ENCODE data around the gene LIME1.

- TF ChIP-seq RFX5 (IDR thresholded peaks at IDR 0.05; ENCODE audit: low read depth, low read length) = no peak
- no peak for TF ChIP-seq POLR2AphosphoS5 (IDR thresholded peaks at IDR 0.05; ENCODE audit: low read length)
- TF ChIP-seq CTCF (IDR thresholded peaks at IDR 0.05 in 2 of 3, conservative IDR thresholded peaks at IDR 0.05 in 1 of 3; ENCODE audit: control insufficient read depth in 2 of 3, extremely low read depth in 1 of 3, insufficient read depth in 1 of 3, low read depth in 3 of 3, low read length in 3 of 3) = no peak
- no peak for TF ChIP-seq TAF1 (IDR thresholded peaks at IDR 0.05; ENCODE audit: borderline replicate concordance, low read depth, low read length)
- no peak for TF ChIP-seq NFYB (IDR thresholded peaks at IDR 0.05; ENCODE audit: insufficient read depth, low read depth, low read length)
- TF ChIP-seq E2F8 (IDR thresholded peaks at IDR 0.05; ENCODE audit: low read depth, partially characterized antibody) = no peak
Observed at GRCh38 chr20:63746751-63747315, 10.4 kb downstream of the LIME1 start.

All from GM12878 (cell line).